Activated CD4-positive, CD25-positive, alpha-beta regulatory T cell treated with anti-CD3 and anti-CD28 coated beads, Interleukin-2, amount 50 U/mL, for 16 hours (primary cell): Measurements from ENCODE around the gene CEBPG.
A peak's percentile ranks its signal among the peaks of the same experiment; 100 is the strongest.

ENCODE experiments used
- DNase-seq: peaks from one replicate; pipeline ENCODE4 v3.0.0-alpha.2; 2020; ENCODE audit warnings: low read depth, low spot score

Gene CEBPG

GRCh38 chr19:33350538-33351309, 22.8 kb upstream of the CEBPG start:
- no peak for DNase-seq

DNA sequence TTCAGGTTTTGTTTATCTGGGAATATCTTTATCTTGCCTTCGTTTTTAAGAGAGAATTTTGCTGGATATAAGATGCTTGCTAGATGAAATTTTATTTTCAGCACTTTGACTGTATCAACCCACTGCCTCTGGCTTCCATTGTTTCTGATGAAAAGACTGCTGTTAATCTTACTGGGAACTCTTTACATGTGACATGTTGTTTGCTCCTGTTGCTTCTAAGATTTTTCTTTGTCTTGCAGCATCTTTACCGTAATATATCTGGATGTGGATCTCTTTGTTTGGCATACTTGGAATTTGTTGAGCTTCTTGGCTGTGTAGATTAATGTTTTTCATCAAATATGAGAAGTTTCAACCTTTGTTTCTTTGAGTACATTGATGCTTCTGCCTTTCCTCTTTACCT, 18.0 kb upstream of the CEBPG start:
- DNase-seq: no peak

DNA sequence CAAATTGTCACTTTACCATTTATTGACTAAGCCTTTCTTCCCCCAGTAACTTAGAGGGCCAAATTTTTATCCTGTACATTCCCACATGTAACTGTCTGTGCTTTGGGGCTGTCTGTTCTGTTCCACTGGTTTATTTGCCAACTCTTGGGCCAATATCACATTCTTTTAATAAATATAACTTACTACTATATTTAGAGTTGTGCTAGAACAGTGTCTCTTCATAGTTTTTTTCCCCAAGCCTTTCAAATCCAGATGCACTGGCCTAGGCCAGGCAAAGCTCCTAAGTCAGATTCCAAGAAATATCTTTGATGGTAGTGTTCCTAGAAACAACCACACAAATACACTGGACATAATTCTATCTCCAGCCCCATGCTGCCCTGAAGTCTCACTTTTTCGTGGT, 16.0 kb upstream of the CEBPG start:
- DNase-seq: no peak

DNA sequence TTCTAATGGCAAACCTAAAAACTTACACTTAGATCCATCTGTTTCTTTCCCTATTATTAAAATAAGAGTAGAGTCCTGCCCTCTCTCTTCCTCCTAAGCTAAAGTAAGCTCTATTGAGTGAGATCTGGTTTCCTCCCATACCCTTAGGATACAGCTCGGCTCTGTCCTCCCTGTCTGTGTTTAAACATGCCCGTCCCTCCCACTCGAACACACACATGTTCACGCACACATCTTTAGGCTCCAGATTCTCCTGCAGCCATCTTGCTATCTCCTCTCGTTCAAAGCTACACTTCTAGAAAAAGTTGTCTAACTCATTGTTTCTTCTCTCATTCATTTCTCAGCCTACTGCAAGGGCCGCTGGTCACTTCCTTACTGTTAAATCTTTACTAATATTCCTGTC, 15.1 kb upstream of the CEBPG start:
- no peak for DNase-seq

DNA sequence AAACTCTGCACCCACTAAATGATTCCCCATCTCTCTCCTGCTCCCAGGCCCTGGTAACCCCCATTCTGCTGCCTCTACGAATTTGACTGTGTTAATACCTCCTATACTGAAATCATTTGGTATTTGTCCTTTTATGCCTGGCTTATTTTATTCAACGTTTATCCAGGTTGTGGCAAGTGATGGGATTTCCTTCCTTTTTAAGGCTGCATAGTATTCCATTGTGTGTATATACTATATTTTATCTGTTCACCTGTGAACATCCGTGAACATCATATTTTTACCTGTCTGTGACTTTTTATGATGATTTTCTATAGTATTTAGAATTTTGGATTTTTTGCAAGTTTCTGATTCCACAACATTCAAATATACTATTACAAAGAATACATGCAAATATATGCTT, 13.9 kb upstream of the CEBPG start:
- no peak for DNase-seq

GRCh38 chr19:33362508-33363228, 10.8 kb upstream of the CEBPG start:
- DNase-seq: no peak

GRCh38 chr19:33363476-33363875, 10.0 kb upstream of the CEBPG start:
- DNase-seq: no peak

- DNase-seq: no peak
These were observed 7.8 kb upstream of the CEBPG start for GRCh38 chr19:33365691-33366090.

- DNase-seq: no peak
These were observed 7.4 kb upstream of the CEBPG start for GRCh38 chr19:33366127-33366526.

GRCh38 chr19:33366897-33367296, 6.6 kb upstream of the CEBPG start:
- DNase-seq: no peak

- DNase-seq: no peak
These were observed 5.2 kb upstream of the CEBPG start for GRCh38 chr19:33368074-33368864.

GRCh38 chr19:33370783-33371182, 2.7 kb upstream of the CEBPG start:
- DNase-seq: no peak

- peak; percentile 33 for DNase-seq
These were observed 766 bp downstream of the CEBPG start for GRCh38 chr19:33374236-33374714.

- DNase-seq: no peak
These were observed 1.8 kb downstream of the CEBPG start for GRCh38 chr19:33375156-33375836.

DNA sequence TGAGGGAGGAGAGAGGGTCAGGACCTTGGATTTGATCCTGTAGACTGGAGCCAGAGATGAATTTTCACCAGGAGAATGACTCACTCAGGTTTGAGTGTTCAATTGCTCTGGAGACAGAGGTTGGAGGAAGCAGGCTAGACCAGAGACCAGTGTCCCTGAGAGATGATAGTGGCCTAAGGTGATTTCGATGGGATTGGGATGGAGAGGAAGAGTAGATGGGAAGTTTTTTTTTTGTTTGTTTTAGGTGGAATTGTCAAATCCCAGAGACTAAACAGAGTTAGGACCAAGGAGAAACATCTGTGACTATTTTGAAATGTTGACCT, 2.3 kb downstream of the CEBPG start:
- DNase-seq: no peak

DNA sequence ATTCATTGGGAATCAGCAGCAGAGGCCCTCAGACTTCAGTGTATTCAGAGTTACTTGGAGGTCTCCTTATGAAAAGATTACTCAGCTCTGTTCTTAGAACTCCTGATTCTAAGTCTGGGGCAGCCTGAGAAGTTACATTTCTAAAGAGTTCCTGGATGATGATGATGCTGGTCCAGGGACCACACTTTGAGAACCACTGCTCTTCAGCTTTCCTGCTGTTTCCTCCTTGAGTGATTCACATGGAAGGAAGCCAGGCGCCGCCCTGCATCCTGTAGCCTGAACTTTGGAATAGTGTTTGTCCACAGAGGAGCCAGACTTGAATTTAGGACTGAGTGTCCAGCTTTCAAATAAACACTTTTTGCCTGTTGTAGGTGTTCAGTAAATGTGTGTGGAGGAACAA, 2.9 kb downstream of the CEBPG start:
- no peak for DNase-seq

GRCh38 chr19:33376941-33377557, 3.5 kb downstream of the CEBPG start:
- DNase-seq: no peak

- no peak for DNase-seq
These were observed 4.3 kb downstream of the CEBPG start for GRCh38 chr19:33377586-33378475.

GRCh38 chr19:33379151-33379829, 5.8 kb downstream of the CEBPG start:
- DNase-seq: no peak

- DNase-seq: no peak
These were observed 7.6 kb downstream of the CEBPG start for GRCh38 chr19:33381101-33381500.
